ENCODE data around the gene OGN.

OGN gene

GRCh38 chr9:92369075-92369474 is 35.3 kb downstream of the OGN start:
- no peak overlapping the region for H3K4me2 ChIP-seq (ENCODE audit: low read length)
- H2BK120ac ChIP-seq (ENCODE audit: insufficient read depth, low read length, poor library complexity): no peak overlapping the region
- H3K79me1 ChIP-seq (ENCODE audit: low read length): no peaks in the 10 kb centered on the region
- no peaks in the 10 kb centered on the region for H3K27me3 ChIP-seq (ENCODE audit: insufficient read depth, low read length)
- no peak overlapping the region for H3K14ac ChIP-seq (ENCODE audit: low read length)
- no peak overlapping the region for H4K8ac ChIP-seq (ENCODE audit: low read depth, low read length)
- no peak overlapping the region for H2BK5ac ChIP-seq (ENCODE audit: low read depth, low read length, poor library complexity)
- H3K79me2 ChIP-seq (ENCODE audit: control insufficient read depth, insufficient read depth, low read length, poor library complexity): no peaks in the 10 kb centered on the region
- no CpG with 5 or more reads among the region's 2 CpGs for WGBS (ENCODE audit: extremely low coverage, insufficient coverage, insufficient read length)
- no peak overlapping the region for H3K4ac ChIP-seq (ENCODE audit: low read depth, low read length)
- H2AK5ac ChIP-seq (ENCODE audit: low read length): no peak overlapping the region
- no peaks in the 10 kb centered on the region for H3K4me1 ChIP-seq (ENCODE audit: control insufficient read depth in 1 of 2, insufficient read depth in 2 of 2, low read length in 2 of 2)
- H2AFZ ChIP-seq (ENCODE audit: insufficient read depth, low read length, poor library complexity): no peak overlapping the region
- no peak overlapping the region for H3K18ac ChIP-seq (ENCODE audit: low read length)
- H2BK12ac ChIP-seq (ENCODE audit: low read length): no peak overlapping the region
- no peaks in the 10 kb centered on the region for H3K9me3 ChIP-seq (ENCODE audit: insufficient read depth, low read depth, low read length)
- no peak overlapping the region for H4K91ac ChIP-seq (ENCODE audit: low read depth, low read length)
- no peak overlapping the region for H3K27ac ChIP-seq (ENCODE audit: low read depth, low read length)
- no peak overlapping the region for H3K9ac ChIP-seq (ENCODE audit: low read length)
- H3K23ac ChIP-seq (ENCODE audit: low read length): no peak overlapping the region
- no peak overlapping the region for H3K4me3 ChIP-seq (ENCODE audit: low read depth, low read length)
- no peak overlapping the region for H4K12ac ChIP-seq (ENCODE audit: low read depth, low read length)
- no peaks in the 10 kb centered on the region for H3K36me3 ChIP-seq (ENCODE audit: control insufficient read depth in 1 of 2, insufficient read depth in 2 of 2, low read length in 2 of 2)
- DNase-seq: no peak

- no peaks in the 10 kb centered on the region for H3K9me3 ChIP-seq (ENCODE audit: insufficient read depth, low read depth, low read length)
- no peak overlapping the region for H4K91ac ChIP-seq (ENCODE audit: low read depth, low read length)
- no peak overlapping the region for H4K12ac ChIP-seq (ENCODE audit: low read depth, low read length)
- H2AK5ac ChIP-seq (ENCODE audit: low read length): no peak overlapping the region
- no peak overlapping the region for H3K4ac ChIP-seq (ENCODE audit: low read depth, low read length)
- no peak overlapping the region for H2BK12ac ChIP-seq (ENCODE audit: low read length)
- no peak overlapping the region for H3K4me2 ChIP-seq (ENCODE audit: low read length)
- H4K8ac ChIP-seq (ENCODE audit: low read depth, low read length): no peak overlapping the region
- no peaks in the 10 kb centered on the region for H3K79me2 ChIP-seq (ENCODE audit: control insufficient read depth, insufficient read depth, low read length, poor library complexity)
- H2BK120ac ChIP-seq (ENCODE audit: insufficient read depth, low read length, poor library complexity): no peak overlapping the region
- no peak overlapping the region for H2AFZ ChIP-seq (ENCODE audit: insufficient read depth, low read length, poor library complexity)
- H3K36me3 ChIP-seq (ENCODE audit: control insufficient read depth in 1 of 2, insufficient read depth in 2 of 2, low read length in 2 of 2): no peaks in the 10 kb centered on the region
- no peaks in the 10 kb centered on the region for H3K27me3 ChIP-seq (ENCODE audit: insufficient read depth, low read length)
- no peak overlapping the region for H3K9ac ChIP-seq (ENCODE audit: low read length)
- H3K79me1 ChIP-seq (ENCODE audit: low read length): no peaks in the 10 kb centered on the region
- H3K27ac ChIP-seq (ENCODE audit: low read depth, low read length): no peak overlapping the region
- no peak overlapping the region for H3K23ac ChIP-seq (ENCODE audit: low read length)
- H2BK5ac ChIP-seq (ENCODE audit: low read depth, low read length, poor library complexity): no peak overlapping the region
- WGBS (ENCODE audit: extremely low coverage, insufficient coverage, insufficient read length): no CpG with 5 or more reads among the region's 3 CpGs
- H3K4me1 ChIP-seq (ENCODE audit: control insufficient read depth in 1 of 2, insufficient read depth in 2 of 2, low read length in 2 of 2): peaks cover 0 to 3% of the 10 kb centered on the region in 2 experiments
- DNase-seq: no peak
- H3K4me3 ChIP-seq (ENCODE audit: low read depth, low read length): no peak overlapping the region
- no peak overlapping the region for H3K18ac ChIP-seq (ENCODE audit: low read length)
- H3K14ac ChIP-seq (ENCODE audit: low read length): no peak overlapping the region
These were observed 44.3 kb downstream of the OGN start for GRCh38 chr9:92360083-92360482.

- Histone ChIP-seq H3K14ac (ENCODE audit: low read length) (no peak overlapping the region), H3K27me3 (ENCODE audit: insufficient read depth, low read length) (no peaks in the 10 kb centered on the region), H3K36me3 (ENCODE audit: control insufficient read depth in 1 of 2, insufficient read depth in 2 of 2, low read length in 2 of 2) (no peaks in the 10 kb centered on the region), H2BK120ac (ENCODE audit: insufficient read depth, low read length, poor library complexity) (no peak overlapping the region), H2BK5ac (ENCODE audit: low read depth, low read length, poor library complexity) (no peak overlapping the region), H3K18ac (ENCODE audit: low read length) (no peak overlapping the region), H4K8ac (ENCODE audit: low read depth, low read length) (no peak overlapping the region), H3K27ac (ENCODE audit: low read depth, low read length) (peak overlapping the region; percentile 11), H3K9me3 (ENCODE audit: insufficient read depth, low read depth, low read length) (no peaks in the 10 kb centered on the region), H4K91ac (ENCODE audit: low read depth, low read length) (no peak overlapping the region), H3K79me1 (ENCODE audit: low read length) (no peaks in the 10 kb centered on the region), H3K4me3 (ENCODE audit: low read depth, low read length) (no peak overlapping the region), H3K4ac (ENCODE audit: low read depth, low read length) (no peak overlapping the region), H2AFZ (ENCODE audit: insufficient read depth, low read length, poor library complexity) (no peak overlapping the region), H3K79me2 (ENCODE audit: control insufficient read depth, insufficient read depth, low read length, poor library complexity) (no peaks in the 10 kb centered on the region), H2AK5ac (ENCODE audit: low read length) (no peak overlapping the region), H3K4me1 (ENCODE audit: control insufficient read depth in 1 of 2, insufficient read depth in 2 of 2, low read length in 2 of 2) (peaks cover 0 to 3% of the 10 kb centered on the region in 2 experiments), H3K4me2 (ENCODE audit: low read length) (no peak overlapping the region), H2BK12ac (ENCODE audit: low read length) (no peak overlapping the region), H3K9ac (ENCODE audit: low read length) (no peak overlapping the region), H4K12ac (ENCODE audit: low read depth, low read length) (no peak overlapping the region), H3K23ac (ENCODE audit: low read length) (no peak overlapping the region)
- DNase-seq: no peak
- WGBS (ENCODE audit: extremely low coverage, insufficient coverage, insufficient read length): no CpG with 5 or more reads among the region's 2 CpGs
These were observed 44.9 kb downstream of the OGN start for GRCh38 chr9:92359394-92359995.

- Histone ChIP-seq H3K4me3 (ENCODE audit: low read depth, low read length) (no peak overlapping the region), H3K14ac (ENCODE audit: low read length) (no peak overlapping the region), H3K9ac (ENCODE audit: low read length) (no peak overlapping the region), H3K4me1 (ENCODE audit: control insufficient read depth in 1 of 2, insufficient read depth in 2 of 2, low read length in 2 of 2) (no peaks in the 10 kb centered on the region), H2BK12ac (ENCODE audit: low read length) (no peak overlapping the region), H2BK120ac (ENCODE audit: insufficient read depth, low read length, poor library complexity) (no peak overlapping the region), H3K23ac (ENCODE audit: low read length) (no peak overlapping the region), H3K4me2 (ENCODE audit: low read length) (no peak overlapping the region), H3K18ac (ENCODE audit: low read length) (no peak overlapping the region), H3K9me3 (ENCODE audit: insufficient read depth, low read depth, low read length) (peaks cover 4% of the 10 kb centered on the region), H3K79me2 (ENCODE audit: control insufficient read depth, insufficient read depth, low read length, poor library complexity) (no peaks in the 10 kb centered on the region), H2BK5ac (ENCODE audit: low read depth, low read length, poor library complexity) (no peak overlapping the region), H4K91ac (ENCODE audit: low read depth, low read length) (no peak overlapping the region), H4K8ac (ENCODE audit: low read depth, low read length) (no peak overlapping the region), H3K36me3 (ENCODE audit: control insufficient read depth in 1 of 2, insufficient read depth in 2 of 2, low read length in 2 of 2) (peaks cover 0 to 5% of the 10 kb centered on the region in 2 experiments), H3K27me3 (ENCODE audit: insufficient read depth, low read length) (no peaks in the 10 kb centered on the region), H3K4ac (ENCODE audit: low read depth, low read length) (no peak overlapping the region), H2AK5ac (ENCODE audit: low read length) (no peak overlapping the region), H4K12ac (ENCODE audit: low read depth, low read length) (no peak overlapping the region), H3K79me1 (ENCODE audit: low read length) (no peaks in the 10 kb centered on the region), H3K27ac (ENCODE audit: low read depth, low read length) (no peak overlapping the region), H2AFZ (ENCODE audit: insufficient read depth, low read length, poor library complexity) (no peak overlapping the region)
- WGBS (ENCODE audit: extremely low coverage, insufficient coverage, insufficient read length): no CpG with 5 or more reads among the region's 6 CpGs
- no peak for DNase-seq
These were observed 51.3 kb downstream of the OGN start for GRCh38 chr9:92353051-92353450.
